ENCODE data around the gene KCNB1. TPM values are rescaled to one million over a fixed set of nuclear protein-coding genes. Genes with fewer than 3 reads are reported as not detected.

The KCNB1 gene
- total RNA-seq, 1 experiment from 2014 or later = 0.09 TPM

DNA sequence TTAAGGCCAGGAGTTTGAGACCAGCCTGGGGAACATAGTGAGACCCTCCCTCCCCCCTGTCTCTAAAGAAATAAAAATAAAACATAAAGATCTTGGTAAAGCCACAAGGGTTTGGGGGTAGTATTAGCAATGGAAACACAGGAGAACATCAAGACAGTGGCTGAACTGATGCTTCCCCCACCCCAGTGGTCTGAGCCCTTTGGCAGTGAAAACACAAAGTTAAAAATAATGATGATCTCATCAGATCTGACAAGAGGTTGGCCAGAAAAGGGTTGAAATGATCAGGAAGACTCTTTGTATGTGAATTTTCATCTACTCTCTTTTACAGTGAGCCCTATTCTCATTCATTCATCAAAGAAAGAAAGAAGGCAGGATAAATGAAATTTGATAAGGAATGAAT lies 93.7 kb downstream of the KCNB1 start:
- Mint-ChIP-seq H3K9me3 (ENCODE audit: unreplicated experiment) (no peaks in the 10 kb centered on the region), H3K4me3 (ENCODE audit: unreplicated experiment) (no peak overlapping the region), H3K4me1 (ENCODE audit: low read depth, unreplicated experiment) (no peaks in the 10 kb centered on the region), H3K27me3 (ENCODE audit: insufficient read depth, unreplicated experiment) (peaks cover 28% of the 10 kb centered on the region), H3K36me3 (ENCODE audit: insufficient read depth, unreplicated experiment) (no peaks in the 10 kb centered on the region), H3K27ac (ENCODE audit: unreplicated experiment) (no peak overlapping the region)
- DNase-seq = no peak
- BruUV-seq (replicated peaks) = no TSS peak
- no peaks in the 10 kb centered on the region for H3K4me1 ChIP-seq
- intact Hi-C loops (cut with micrococcal nuclease; ENCODE audit: unreplicated experiment) = no loop called here
- no peaks in the 10 kb centered on the region for H3K36me3 ChIP-seq (ENCODE audit: control insufficient read depth, insufficient read depth, low read length)
- no peak overlapping the region for H3K4me3 ChIP-seq (ENCODE audit: low read depth, low read length)
- H3K9me3 ChIP-seq = no peaks in the 10 kb centered on the region
- ChIA-PET CTCF (interaction anchor here (1.0 to 1.5 kb wide), 2 partner anchors 28 to 50 kb away, joined by 3 read pairs; no protein-coding TSS in a partner anchor), POLR2A (no interaction called here)
- TF ChIP-seq, protein P1, sequence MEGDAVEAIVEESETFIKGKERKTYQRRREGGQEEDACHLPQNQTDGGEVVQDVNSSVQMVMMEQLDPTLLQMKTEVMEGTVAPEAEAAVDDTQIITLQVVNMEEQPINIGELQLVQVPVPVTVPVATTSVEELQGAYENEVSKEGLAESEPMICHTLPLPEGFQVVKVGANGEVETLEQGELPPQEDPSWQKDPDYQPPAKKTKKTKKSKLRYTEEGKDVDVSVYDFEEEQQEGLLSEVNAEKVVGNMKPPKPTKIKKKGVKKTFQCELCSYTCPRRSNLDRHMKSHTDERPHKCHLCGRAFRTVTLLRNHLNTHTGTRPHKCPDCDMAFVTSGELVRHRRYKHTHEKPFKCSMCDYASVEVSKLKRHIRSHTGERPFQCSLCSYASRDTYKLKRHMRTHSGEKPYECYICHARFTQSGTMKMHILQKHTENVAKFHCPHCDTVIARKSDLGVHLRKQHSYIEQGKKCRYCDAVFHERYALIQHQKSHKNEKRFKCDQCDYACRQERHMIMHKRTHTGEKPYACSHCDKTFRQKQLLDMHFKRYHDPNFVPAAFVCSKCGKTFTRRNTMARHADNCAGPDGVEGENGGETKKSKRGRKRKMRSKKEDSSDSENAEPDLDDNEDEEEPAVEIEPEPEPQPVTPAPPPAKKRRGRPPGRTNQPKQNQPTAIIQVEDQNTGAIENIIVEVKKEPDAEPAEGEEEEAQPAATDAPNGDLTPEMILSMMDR (IDR thresholded peaks at IDR 0.05; ENCODE audit: insufficient read depth in 1 of 2, low read depth in 1 of 2, low read length in 1 of 2, severe bottlenecking in 1 of 2, unreplicated experiment in 1 of 2) = no peak
- peaks cover 3% of the 10 kb centered on the region for H3K27me3 ChIP-seq (replicated peaks; ENCODE audit: control insufficient read depth, insufficient read depth, low read length)

DNA sequence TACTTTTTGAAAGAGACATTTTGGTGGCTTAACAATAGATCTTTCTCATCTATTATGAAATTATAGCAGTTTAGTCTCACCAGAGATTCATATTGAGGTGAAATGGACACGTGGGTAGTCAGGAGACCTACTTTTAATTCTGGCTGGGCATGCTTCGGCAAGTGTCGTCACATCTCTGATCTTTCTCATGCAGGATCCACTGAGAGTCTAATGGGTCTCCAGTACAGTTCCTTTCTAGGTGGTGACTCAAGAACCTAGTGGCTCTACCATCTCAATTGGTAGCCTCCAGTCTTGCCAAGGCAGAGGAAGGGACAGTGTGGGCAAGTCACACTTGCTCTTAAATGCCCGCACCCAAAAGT lies 94.9 kb downstream of the KCNB1 start:
- Histone ChIP-seq H3K27me3 (replicated peaks; ENCODE audit: control insufficient read depth, insufficient read depth, low read length) (no peaks in the 10 kb centered on the region; the same call in 1 of the 2 replicates), H3K4me1 (no peaks in the 10 kb centered on the region), H3K4me3 (ENCODE audit: low read depth, low read length) (no peak overlapping the region), H3K9me3 (no peaks in the 10 kb centered on the region), H3K36me3 (ENCODE audit: control insufficient read depth, insufficient read depth, low read length) (no peaks in the 10 kb centered on the region)
- CTCF ChIA-PET = no interaction called here
- Mint-ChIP-seq H3K4me1 (ENCODE audit: low read depth, unreplicated experiment) (no peaks in the 10 kb centered on the region), H3K9me3 (ENCODE audit: unreplicated experiment) (no peaks in the 10 kb centered on the region), H3K27me3 (ENCODE audit: insufficient read depth, unreplicated experiment) (peaks cover 28% of the 10 kb centered on the region), H3K4me3 (ENCODE audit: unreplicated experiment) (no peak overlapping the region), H3K27ac (ENCODE audit: unreplicated experiment) (no peak overlapping the region), H3K36me3 (ENCODE audit: insufficient read depth, unreplicated experiment) (no peaks in the 10 kb centered on the region)
- DNase-seq = no peak
- TF ChIP-seq, protein P1 (IDR thresholded peaks at IDR 0.05; ENCODE audit: insufficient read depth in 1 of 2, low read depth in 1 of 2, low read length in 1 of 2, severe bottlenecking in 1 of 2, unreplicated experiment in 1 of 2) = no peak
- intact Hi-C loops (cut with micrococcal nuclease; ENCODE audit: unreplicated experiment) = no loop called here
- POLR2A ChIA-PET = no interaction called here
- BruUV-seq (replicated peaks) = no TSS peak

DNA sequence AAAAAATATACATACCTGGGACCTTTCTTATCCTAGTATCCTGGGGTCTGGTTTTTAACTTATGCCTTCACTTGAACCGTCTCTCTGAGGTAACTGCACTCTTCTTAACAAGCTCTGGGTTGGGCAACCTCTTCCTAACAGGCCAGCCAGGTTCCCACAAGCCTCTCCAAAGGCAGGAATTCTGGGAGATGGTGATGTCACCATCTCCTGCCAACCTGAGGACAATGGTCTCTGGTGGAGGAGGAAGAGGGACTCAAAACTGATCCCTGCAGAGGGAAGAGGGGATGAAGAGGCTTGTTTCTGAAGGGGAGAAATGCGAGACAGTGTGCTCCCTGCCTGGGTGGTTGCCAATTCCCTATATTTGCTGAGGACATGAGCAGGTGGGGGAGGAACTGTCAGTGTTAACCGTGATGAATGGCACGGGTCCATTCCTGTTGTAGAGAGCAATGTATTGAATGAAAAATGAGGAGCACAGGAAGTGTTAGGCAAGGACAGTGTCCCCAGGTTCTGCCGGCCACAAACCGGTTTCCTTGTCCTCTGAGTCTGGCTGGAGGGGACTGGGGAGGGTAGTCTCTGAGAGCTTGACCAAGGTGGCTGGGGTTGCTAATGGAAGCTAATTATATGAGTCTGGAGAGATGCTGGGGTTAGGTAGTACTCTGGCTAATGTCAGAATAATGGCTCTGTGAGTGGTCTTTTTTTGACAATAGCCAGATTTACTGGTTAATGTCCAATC lies 95.5 kb downstream of the KCNB1 start:
- TF ChIP-seq, protein P1 (IDR thresholded peaks at IDR 0.05; ENCODE audit: insufficient read depth in 1 of 2, low read depth in 1 of 2, low read length in 1 of 2, severe bottlenecking in 1 of 2, unreplicated experiment in 1 of 2) = no peak
- CTCF ChIA-PET = interaction anchor here (0.7 kb wide), 2 partner anchors 116 to 987 kb away, joined by 6 to 9 read pairs; no protein-coding TSS in a partner anchor
- peaks cover 28% of the 10 kb centered on the region for H3K27me3 Mint-ChIP-seq (ENCODE audit: insufficient read depth, unreplicated experiment)
- Histone ChIP-seq H3K4me1 (no peaks in the 10 kb centered on the region), H3K27me3 (replicated peaks; ENCODE audit: control insufficient read depth, insufficient read depth, low read length) (no peaks in the 10 kb centered on the region; the same call in 1 of the 2 replicates), H3K4me3 (ENCODE audit: low read depth, low read length) (no peak overlapping the region), H3K9me3 (no peaks in the 10 kb centered on the region), H3K36me3 (ENCODE audit: control insufficient read depth, insufficient read depth, low read length) (no peaks in the 10 kb centered on the region)
- H3K4me1 Mint-ChIP-seq (ENCODE audit: low read depth, unreplicated experiment) = no peaks in the 10 kb centered on the region
- H3K36me3 Mint-ChIP-seq (ENCODE audit: insufficient read depth, unreplicated experiment) = no peaks in the 10 kb centered on the region
- intact Hi-C loops (cut with micrococcal nuclease; ENCODE audit: unreplicated experiment) = no loop called here
- H3K9me3 Mint-ChIP-seq (ENCODE audit: unreplicated experiment) = no peaks in the 10 kb centered on the region
- no peak for DNase-seq
- H3K4me3 Mint-ChIP-seq (ENCODE audit: unreplicated experiment) = no peak overlapping the region
- BruUV-seq (replicated peaks) = no TSS peak
- POLR2A ChIA-PET = no interaction called here
- no peak overlapping the region for H3K27ac Mint-ChIP-seq (ENCODE audit: unreplicated experiment)

All from Caco-2 (cell line).